GM06990 (cell line): ENCODE results near the gene ESRP2.

ENCODE experiments used
- DNase-seq: peaks from one replicate; pipeline ENCODE4 v3.0.0-alpha.2; 2011; ENCODE audit not compliant: insufficient read length; ENCODE audit errors: extremely low read depth
- H3K27me3 ChIP-seq: replicated peaks from 2 replicates; pipeline ENCODE4 v1.6.0; 2011; ENCODE audit warnings: low read length; ENCODE audit not compliant: control insufficient read depth, insufficient read depth
- H3K36me3 ChIP-seq: 2 replicates; pipeline ENCODE4 v1.5.1; 2011; ENCODE audit warnings: low read length; ENCODE audit not compliant: control insufficient read depth, insufficient read depth
- H3K4me3 ChIP-seq: replicated peaks from 2 replicates; pipeline ENCODE4 v1.5.1; 2011; ENCODE audit warnings: low read depth, mild to moderate bottlenecking, control low read depth, low read length
- TF ChIP-seq, protein P1 (sequence below): IDR thresholded peaks from 2 replicates; pipeline ENCODE4 v1.5.1; 2011; ENCODE audit warnings: low read length, control low read depth, mild to moderate bottlenecking, inconsistent platforms; ENCODE audit not compliant: insufficient read depth, poor library complexity, severe bottlenecking

ESRP2 gene

DNA sequence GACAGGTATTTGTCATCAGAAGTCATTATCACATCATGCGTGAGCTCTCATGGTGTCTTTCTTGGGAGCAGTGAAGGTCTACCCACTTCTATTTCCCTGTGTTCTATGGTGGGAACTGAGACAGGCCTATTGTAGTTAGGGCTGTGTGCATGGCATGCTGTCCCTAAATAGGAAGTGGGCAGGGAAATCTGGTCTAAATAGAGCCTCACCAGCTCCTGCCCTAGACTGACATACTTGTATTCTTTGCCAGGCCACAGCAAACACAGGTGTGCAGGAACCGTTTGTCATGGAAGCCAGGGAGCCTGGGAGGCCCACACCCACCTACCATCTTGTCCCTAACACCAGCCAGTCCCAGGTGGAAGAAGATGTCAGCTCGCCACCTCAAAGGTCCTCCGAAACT lies 38.5 kb upstream of the ESRP2 start:
- TF ChIP-seq, protein P1, sequence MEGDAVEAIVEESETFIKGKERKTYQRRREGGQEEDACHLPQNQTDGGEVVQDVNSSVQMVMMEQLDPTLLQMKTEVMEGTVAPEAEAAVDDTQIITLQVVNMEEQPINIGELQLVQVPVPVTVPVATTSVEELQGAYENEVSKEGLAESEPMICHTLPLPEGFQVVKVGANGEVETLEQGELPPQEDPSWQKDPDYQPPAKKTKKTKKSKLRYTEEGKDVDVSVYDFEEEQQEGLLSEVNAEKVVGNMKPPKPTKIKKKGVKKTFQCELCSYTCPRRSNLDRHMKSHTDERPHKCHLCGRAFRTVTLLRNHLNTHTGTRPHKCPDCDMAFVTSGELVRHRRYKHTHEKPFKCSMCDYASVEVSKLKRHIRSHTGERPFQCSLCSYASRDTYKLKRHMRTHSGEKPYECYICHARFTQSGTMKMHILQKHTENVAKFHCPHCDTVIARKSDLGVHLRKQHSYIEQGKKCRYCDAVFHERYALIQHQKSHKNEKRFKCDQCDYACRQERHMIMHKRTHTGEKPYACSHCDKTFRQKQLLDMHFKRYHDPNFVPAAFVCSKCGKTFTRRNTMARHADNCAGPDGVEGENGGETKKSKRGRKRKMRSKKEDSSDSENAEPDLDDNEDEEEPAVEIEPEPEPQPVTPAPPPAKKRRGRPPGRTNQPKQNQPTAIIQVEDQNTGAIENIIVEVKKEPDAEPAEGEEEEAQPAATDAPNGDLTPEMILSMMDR: no peak
- H3K36me3 ChIP-seq: peaks cover 11% of the 10 kb centered on the region
- no peaks in the 10 kb centered on the region for H3K27me3 ChIP-seq

DNA sequence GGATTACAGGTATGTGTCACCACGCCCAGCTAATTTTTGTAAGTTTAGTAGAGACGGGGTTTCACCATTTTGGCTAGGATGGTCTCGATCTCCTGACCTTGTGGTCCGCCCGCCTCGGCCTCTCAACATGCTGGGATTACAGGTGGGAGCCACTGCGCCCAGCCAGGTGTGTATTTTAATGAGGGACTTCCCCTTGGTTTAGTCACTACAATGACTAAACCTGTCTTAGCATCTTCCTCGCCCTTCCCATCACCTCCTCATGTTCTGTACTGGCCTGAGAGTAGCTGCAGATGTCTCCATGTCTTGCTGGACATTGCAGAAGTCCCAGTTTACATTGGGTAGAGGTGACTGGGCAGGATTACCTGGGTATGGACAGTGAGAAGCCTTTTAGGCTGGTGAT lies 38.0 kb upstream of the ESRP2 start:
- TF ChIP-seq, protein P1: no peak
- H3K4me3 ChIP-seq: no peak overlapping the region
- no peaks in the 10 kb centered on the region for H3K27me3 ChIP-seq
- DNase-seq: no peak
- H3K36me3 ChIP-seq: peaks cover 11% of the 10 kb centered on the region

More for the DNA sequence above, 38.5 kb upstream of the ESRP2 start:
- no peak overlapping the region for H3K4me3 ChIP-seq
- DNase-seq: no peak

DNA sequence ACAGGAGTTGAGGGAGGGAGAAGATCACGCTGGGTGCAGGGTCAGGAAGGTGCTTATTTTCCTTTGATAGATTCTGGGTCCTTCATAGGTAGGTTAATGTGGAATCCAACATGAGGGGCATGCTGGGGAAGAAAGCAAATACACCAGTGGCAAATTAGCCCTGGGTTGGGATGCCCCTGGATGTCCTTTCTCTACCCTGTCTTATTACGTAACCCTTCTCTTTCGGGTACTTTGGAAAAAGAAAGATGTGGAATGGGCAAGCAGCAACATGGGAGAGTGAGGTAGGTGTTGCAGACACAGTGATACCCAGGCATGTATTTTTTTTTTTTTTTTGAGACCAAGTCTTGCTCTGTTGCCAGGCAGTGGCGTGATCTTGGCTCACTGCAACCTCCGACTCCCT lies 37.5 kb upstream of the ESRP2 start:
- Histone ChIP-seq H3K4me3 (no peak overlapping the region), H3K36me3 (peaks cover 11% of the 10 kb centered on the region), H3K27me3 (no peaks in the 10 kb centered on the region)
- TF ChIP-seq, protein P1: no peak
- no peak for DNase-seq

DNA sequence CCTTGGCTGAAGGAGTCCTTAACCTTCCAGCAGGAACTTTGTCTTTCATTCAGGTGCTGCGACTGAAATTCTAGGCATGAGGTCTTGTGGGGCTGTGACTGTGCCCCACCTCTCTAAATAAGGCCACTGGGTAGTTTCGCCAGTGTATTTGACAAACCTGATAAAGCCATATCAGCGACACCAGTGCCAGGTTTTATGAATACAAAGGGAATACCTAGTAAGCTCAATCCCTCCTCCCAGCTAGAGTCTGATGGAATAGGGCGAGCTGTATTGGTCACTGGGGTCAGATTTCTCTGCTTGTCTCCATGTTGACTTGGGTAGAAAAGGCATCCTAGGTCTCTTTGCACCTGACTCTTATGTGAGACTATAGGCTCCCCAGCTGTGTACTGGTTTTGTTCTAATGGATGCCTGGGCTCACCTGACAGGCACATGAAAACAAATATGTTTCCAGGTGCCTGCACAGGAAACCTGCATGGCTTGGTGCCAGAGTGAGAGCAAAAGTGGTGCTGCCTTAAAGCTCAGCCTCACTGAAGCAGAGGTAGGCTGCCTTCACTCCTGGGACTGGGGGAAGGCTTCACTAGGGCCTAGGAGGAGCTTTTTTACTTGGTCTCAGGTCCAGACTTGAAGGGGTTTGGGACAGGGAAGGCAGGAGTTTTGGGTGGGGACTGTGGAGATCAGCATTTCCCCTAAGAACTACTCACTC lies 36.7 kb upstream of the ESRP2 start:
- DNase-seq: no peak
- H3K36me3 ChIP-seq: peaks cover 11% of the 10 kb centered on the region
- H3K4me3 ChIP-seq: no peak overlapping the region
- TF ChIP-seq, protein P1: no peak
- no peaks in the 10 kb centered on the region for H3K27me3 ChIP-seq

DNA sequence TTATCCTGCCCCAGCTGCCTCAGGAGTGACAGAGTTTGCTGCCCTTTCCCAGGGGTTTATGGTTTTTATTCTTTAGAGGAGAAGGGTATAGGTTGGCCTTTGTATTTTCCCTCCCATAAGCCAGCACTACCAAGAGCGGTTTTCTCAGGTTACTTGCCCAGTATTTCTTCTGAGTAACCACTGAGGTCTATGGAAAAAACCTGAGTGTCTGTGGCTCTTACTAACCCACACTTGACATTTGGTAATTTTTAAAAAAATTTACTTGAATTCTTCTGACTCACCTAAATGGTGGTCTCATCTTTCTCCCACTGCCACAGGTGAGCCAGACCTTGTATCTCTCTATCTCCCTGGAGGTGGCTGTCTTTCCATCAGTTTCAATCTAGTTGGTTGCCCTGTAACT lies 34.4 kb upstream of the ESRP2 start:
- Histone ChIP-seq H3K27me3 (no peaks in the 10 kb centered on the region), H3K4me3 (no peak overlapping the region), H3K36me3 (peaks cover 11% of the 10 kb centered on the region)
- no peak for DNase-seq
- TF ChIP-seq, protein P1: no peak

DNA sequence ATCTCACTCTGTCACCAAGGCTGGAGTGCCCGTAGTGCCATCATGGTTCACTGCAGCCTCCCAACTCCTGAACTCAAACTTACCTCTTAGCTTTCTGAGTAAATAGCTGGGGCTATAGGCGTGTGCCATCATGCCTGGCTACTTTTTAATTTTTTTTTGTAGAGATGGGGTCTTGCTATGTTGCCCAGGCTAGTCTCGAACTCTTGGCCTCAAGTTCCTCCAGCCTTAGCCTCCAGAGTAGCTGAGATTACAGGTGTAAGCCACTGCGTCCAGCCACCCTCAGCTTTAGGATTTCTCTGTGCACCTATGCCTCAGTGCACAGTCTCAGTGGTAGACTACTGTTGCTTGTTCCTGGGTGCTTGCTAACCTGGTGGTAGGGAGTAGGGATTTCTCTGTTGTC lies 33.9 kb upstream of the ESRP2 start:
- H3K27me3 ChIP-seq: no peaks in the 10 kb centered on the region
- TF ChIP-seq, protein P1: no peak
- H3K4me3 ChIP-seq: no peak overlapping the region
- peaks cover 9% of the 10 kb centered on the region for H3K36me3 ChIP-seq
- DNase-seq: no peak
